CD4-positive, alpha-beta T cell treated with Interleukin-17A for 1 hour (primary cell): Measurements from ENCODE around the gene SLC2A6.

Experiments used
- DNase-seq: peaks from one replicate; pipeline ENCODE4 v3.0.0-alpha.2; 2020

The SLC2A6 gene

GRCh38 chr9:133478851-133479711, at the start of gene SLC2A6:
TSS of gene SLC2A6 (minus strand) at chr9:133479099. CDS start at chr9:133479059, 40 bp downstream.
- DNase-seq: peak; percentile 84

- no peak for DNase-seq
Measured at GRCh38 chr9:133528001-133528875, 49.3 kb upstream of the SLC2A6 start.

- no peak for DNase-seq
Measured at GRCh38 chr9:133527444-133527920, 48.6 kb upstream of the SLC2A6 start.

GRCh38 chr9:133526721-133527321, 47.9 kb upstream of the SLC2A6 start:
- DNase-seq: no peak

- DNase-seq: no peak
Measured at GRCh38 chr9:133525677-133526076, 46.8 kb upstream of the SLC2A6 start.

GRCh38 chr9:133524679-133525228, 45.9 kb upstream of the SLC2A6 start, which contains the start of gene MYMK:
TSS of gene MYMK (minus strand) at chr9:133524959. CDS start at chr9:133524844, 115 bp downstream.
- no peak for DNase-seq

- no peak for DNase-seq
Measured at GRCh38 chr9:133524146-133524545, 45.2 kb upstream of the SLC2A6 start.

- DNase-seq: no peak
Measured at GRCh38 chr9:133523106-133523505, 44.2 kb upstream of the SLC2A6 start.

- no peak for DNase-seq
Measured at GRCh38 chr9:133522073-133522910, 43.4 kb upstream of the SLC2A6 start.

GRCh38 chr9:133521122-133522072, 42.5 kb upstream of the SLC2A6 start:
- no peak for DNase-seq

- no peak for DNase-seq
Measured at GRCh38 chr9:133520121-133520835, 41.4 kb upstream of the SLC2A6 start.

GRCh38 chr9:133519693-133520092, 40.8 kb upstream of the SLC2A6 start:
- DNase-seq: no peak

- DNase-seq: no peak
Measured at GRCh38 chr9:133518706-133519449, 40.0 kb upstream of the SLC2A6 start.

- DNase-seq: no peak
Measured at GRCh38 chr9:133518200-133518599, 39.3 kb upstream of the SLC2A6 start.

- DNase-seq: no peak
Measured at GRCh38 chr9:133517711-133518110, 38.8 kb upstream of the SLC2A6 start.

- DNase-seq: no peak
Measured at GRCh38 chr9:133516961-133517350, 38.1 kb upstream of the SLC2A6 start.

GRCh38 chr9:133516256-133516960, 37.5 kb upstream of the SLC2A6 start:
- DNase-seq: no peak

GRCh38 chr9:133515615-133516255, 36.8 kb upstream of the SLC2A6 start:
- no peak for DNase-seq
